GM23338 (cell line): Measurements from ENCODE around the gene ARID1B. TPM values are rescaled to one million over a fixed set of nuclear protein-coding genes. Genes with fewer than 3 reads are reported as not detected.

Source experiments
- ATAC-seq: fragments of 200-7000 bp; cut with Tn5 transposase; 3 replicates; pipeline ENCODE4 v1.9.1; 2020
- DNase-seq: peaks from one replicate; pipeline ENCODE4 v3.0.0-alpha.2; 2015; ENCODE audit warnings: low spot score
- H2AFZ ChIP-seq: fragments of 200-600 bp; sonication (generic); 2 replicates; pipeline ENCODE4 v1.8.0; 2016; ENCODE audit warnings: antibody characterized with exemption, mild to moderate bottlenecking, moderate library complexity
- H3F3A ChIP-seq: fragments of 200-600 bp; sonication (generic); replicated peaks from 2 replicates; pipeline ENCODE4 v1.8.0; 2017; ENCODE audit warnings: antibody characterized with exemption, mixed run types, low read depth
- H3K27ac ChIP-seq: fragments of 200-600 bp; sonication (generic); 2 replicates; pipeline ENCODE4 v1.6.1; 2016; ENCODE audit warnings: low read depth
- H3K27me3 ChIP-seq: fragments of 200-600 bp; sonication (generic); 2 replicates; pipeline ENCODE4 v1.8.0; 2016; ENCODE audit warnings: mild to moderate bottlenecking, mixed run types, moderate library complexity; ENCODE audit not compliant: insufficient read depth
- H3K36me3 ChIP-seq: fragments of 200-600 bp; sonication (generic); 2 replicates; pipeline ENCODE4 v1.8.0; 2016; ENCODE audit warnings: mild to moderate bottlenecking; ENCODE audit not compliant: insufficient read depth
- H3K4me1 ChIP-seq: fragments of 200-600 bp; sonication (generic); 2 replicates; pipeline ENCODE4 v1.8.0; 2016; ENCODE audit warnings: mild to moderate bottlenecking, moderate library complexity; ENCODE audit not compliant: insufficient read depth
- H3K4me2 ChIP-seq: fragments of 200-600 bp; sonication (generic); 2 replicates; pipeline ENCODE4 v1.7.1; 2017; ENCODE audit warnings: mixed run types
- H3K4me3 ChIP-seq: fragments of 200-600 bp; sonication (generic); 2 replicates; pipeline ENCODE4 v1.6.1; 2016; ENCODE audit warnings: mixed run types
- H3K79me2 ChIP-seq: fragments of 200-600 bp; sonication (generic); replicated peaks from 2 replicates; pipeline ENCODE4 v1.8.0; 2017; ENCODE audit warnings: mild to moderate bottlenecking; ENCODE audit not compliant: insufficient read depth
- H3K9me2 ChIP-seq: fragments of 200-600 bp; sonication (generic); 2 replicates; pipeline ENCODE4 v1.8.0; 2017; ENCODE audit not compliant: insufficient read depth
- H4K20me1 ChIP-seq: fragments of 200-600 bp; sonication (generic); replicated peaks from 2 replicates; pipeline ENCODE4 v1.8.0; 2017; ENCODE audit warnings: mild to moderate bottlenecking; ENCODE audit not compliant: insufficient read depth
- H3K27ac Mint-ChIP-seq: 2 replicates; pipeline ENCODE4 v1.8.0; 2020; ENCODE audit warnings: inconsistent platforms, mild to moderate bottlenecking, moderate library complexity, mixed read lengths
- H3K27me3 Mint-ChIP-seq: 3 replicates; pipeline ENCODE4 v1.8.0; 2022; ENCODE audit warnings: low read depth, mild to moderate bottlenecking, moderate library complexity, mixed read lengths, inconsistent platforms; ENCODE audit not compliant: insufficient read depth, poor library complexity
- H3K36me3 Mint-ChIP-seq: 3 replicates; pipeline ENCODE4 v1.8.0; 2021; ENCODE audit warnings: low read depth, mild to moderate bottlenecking, inconsistent platforms, moderate library complexity, mixed read lengths
- H3K4me1 Mint-ChIP-seq: 3 replicates; pipeline ENCODE4 v1.8.0; 2020; ENCODE audit warnings: mild to moderate bottlenecking, inconsistent platforms, mixed read lengths
- H3K4me3 Mint-ChIP-seq: 3 replicates; pipeline ENCODE4 v1.8.0; 2021; ENCODE audit warnings: moderate library complexity, mild to moderate bottlenecking, inconsistent platforms, mixed read lengths
- H3K9me3 Mint-ChIP-seq: 3 replicates; pipeline ENCODE4 v1.8.0; 2020; ENCODE audit warnings: moderate library complexity, mild to moderate bottlenecking, inconsistent platforms, mixed read lengths
- CTCF ChIP-seq, 2 experiments: fragments of 200-600 bp in 1 of 2; sonication (generic) in 1 of 2; conservative IDR thresholded peaks; 2 replicates each; pipeline versions ENCODE4 v1.5.1 to v1.6.1; 2016 to 2017; ENCODE audit warnings: antibody characterized with exemption in 2 of 2, low read depth in 2 of 2, mild to moderate bottlenecking in 2 of 2, moderate library complexity in 1 of 2
- ETS1 ChIP-seq: IDR thresholded peaks from 2 replicates; pipeline ENCODE4 v1.6.1; 2016; ENCODE audit warnings: antibody characterized with exemption
- EZH2 ChIP-seq: fragments of 200-600 bp; sonication (generic); IDR thresholded peaks from one replicate; pipeline ENCODE4 v1.8.0; 2017; ENCODE audit warnings: antibody characterized with exemption, mild to moderate bottlenecking, low read depth; ENCODE audit not compliant: unreplicated experiment
- EZH2phosphoT487 ChIP-seq: fragments of 200-600 bp; sonication (generic); IDR thresholded peaks from one replicate; pipeline ENCODE4 v1.8.1; 2018; ENCODE audit warnings: antibody characterized with exemption; ENCODE audit not compliant: unreplicated experiment
- ZNF462 ChIP-seq: fragments of 250-450 bp; sonication (Bioruptor Pico); IDR thresholded peaks from 2 replicates; pipeline ENCODE4 v1.5.0; 2020; ENCODE audit warnings: mild to moderate bottlenecking, moderate library complexity
- polyA plus RNA-seq: library from polyadenylated mRNA; unstranded; fragments of >200 nt; fragmentation: Nextera tagmentation; extraction: Ambion mirVana; gene quantifications from 2 replicates; pipeline ENCODE4 v1.2.1, GENCODE V29; 2016
- total RNA-seq: library from RNA; depleted of rRNA; stranded (reverse); fragments of >200 nt; shearing (Covaris generic); gene quantifications from 2 replicates; pipeline ENCODE4 v1.2.3, GENCODE V29; 2014

Gene ARID1B
- total and polyA plus RNA-seq, 2 experiments from 2014 or later: 59.3 to 72.2 TPM

GRCh38 chr6:157139054-157139708, 362.0 kb downstream of the ARID1B start:
- H3F3A ChIP-seq: 0 out of 2 replicates have a peak, but pooled peaks cover 5% of the 10 kb centered on the region
- no peaks in the 10 kb centered on the region for H3K9me2 ChIP-seq
- Mint-ChIP-seq H3K27ac (no peak overlapping the region), H3K9me3 (no peaks in the 10 kb centered on the region), H3K27me3 (peaks cover 10% of the 10 kb centered on the region), H3K36me3 (peaks cover 5% of the 10 kb centered on the region; the same call in 2 of the 3 replicates), H3K4me3 (no peak overlapping the region), H3K4me1 (peaks cover 5% of the 10 kb centered on the region; the same call in 2 of the 3 replicates)
- TF ChIP-seq ETS1: no peak
- TF ChIP-seq CTCF (conservative IDR thresholded peaks at IDR 0.05; ENCODE audit: low read depth in 2 of 2): peak; percentile 75 to 92
- TF ChIP-seq EZH2phosphoT487: no peak
- TF ChIP-seq EZH2: no peak
- no peak for TF ChIP-seq ZNF462 (CRISPR knock-in tag)
- H3K36me3 ChIP-seq: no peaks in the 10 kb centered on the region
- H3K4me2 ChIP-seq: no peak overlapping the region
- H2AFZ ChIP-seq: no peak overlapping the region
- 0 out of 2 replicates have a peak, but pooled peaks cover 6% of the 10 kb centered on the region for H3K4me1 ChIP-seq
- no peak overlapping the region for H3K4me3 ChIP-seq
- peak; percentile 71 for DNase-seq
- no peak overlapping the region for H3K27ac ChIP-seq
- no peaks in the 10 kb centered on the region for H3K79me2 ChIP-seq
- H3K27me3 ChIP-seq: no peaks in the 10 kb centered on the region
- peaks cover 2% of the 10 kb centered on the region; the same call in 1 of the 2 replicates for H4K20me1 ChIP-seq
- ATAC-seq: peak; percentile 99
